HL-60/S4 treated with retinoic acid at 250 ng/mL for 4 days and 3 days (cell line): Measurements from ENCODE around the gene NCKIPSD.

Experiments used
- in situ Hi-C: fragments of 300-500 bp; cut with MboI; formaldehyde crosslinking; loops from 2 replicates; pipeline ENCODE4 v1.7.0; 2022; ENCODE audit warnings: low sequenced_read_pairs

Gene NCKIPSD

DNA sequence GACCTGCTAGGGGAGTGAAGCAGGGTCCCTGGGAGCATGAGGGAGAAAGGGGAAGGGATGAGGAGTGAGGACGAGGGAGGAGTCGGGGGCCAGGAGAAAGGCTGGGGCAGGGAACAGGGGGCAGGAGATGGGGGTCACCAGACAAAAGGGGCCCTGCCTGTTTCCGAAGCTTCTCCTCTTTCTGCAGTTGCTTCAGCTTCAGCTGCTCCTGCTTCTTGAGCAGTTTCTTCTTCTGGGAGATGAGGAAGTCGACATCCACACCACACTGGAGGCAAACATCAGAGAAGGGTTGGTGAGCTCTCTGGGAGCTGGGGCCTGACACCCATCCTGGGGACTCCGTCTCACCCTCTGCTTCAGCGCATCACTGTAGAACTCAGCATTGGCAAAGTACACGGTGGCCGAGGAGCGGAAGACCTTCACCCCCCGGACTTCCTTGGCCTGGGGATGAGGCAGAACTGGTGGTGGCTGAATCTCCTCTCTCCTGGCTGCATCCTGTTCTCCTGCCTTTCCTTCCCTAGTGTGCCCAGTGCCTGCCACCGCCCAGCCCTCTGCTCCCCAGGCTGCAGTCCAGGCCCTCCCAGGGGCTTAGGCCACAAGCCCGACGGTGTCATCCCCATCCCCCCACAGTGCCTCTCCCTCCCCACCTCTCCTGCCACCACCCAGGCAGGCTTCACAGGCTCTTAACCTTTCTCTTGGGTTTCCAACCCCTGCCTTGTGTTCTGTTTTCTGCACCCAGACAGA, 57.3 kb downstream of the NCKIPSD start:
- in situ Hi-C loops = no loop called here

DNA sequence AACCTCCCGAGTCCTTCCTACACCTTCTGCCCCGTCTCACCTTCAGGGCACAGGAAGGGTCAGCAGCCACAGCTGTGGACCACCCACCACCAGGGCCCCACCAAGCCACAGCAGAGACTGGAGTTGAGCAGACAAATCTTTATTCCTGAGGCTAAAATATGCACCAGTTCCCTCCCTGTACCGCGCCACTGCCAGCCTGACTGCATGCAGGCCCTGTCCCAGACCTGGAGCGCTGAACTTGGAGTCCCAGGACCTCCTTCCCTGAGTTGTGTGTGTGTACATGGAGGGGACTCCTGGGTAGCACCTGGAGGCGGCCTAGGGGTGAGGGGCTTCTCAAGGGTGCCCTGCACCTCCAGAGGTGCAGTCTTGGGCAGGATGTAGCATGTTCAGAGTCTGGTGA, 60.1 kb downstream of the NCKIPSD start:
- in situ Hi-C loops = no loop called here

DNA sequence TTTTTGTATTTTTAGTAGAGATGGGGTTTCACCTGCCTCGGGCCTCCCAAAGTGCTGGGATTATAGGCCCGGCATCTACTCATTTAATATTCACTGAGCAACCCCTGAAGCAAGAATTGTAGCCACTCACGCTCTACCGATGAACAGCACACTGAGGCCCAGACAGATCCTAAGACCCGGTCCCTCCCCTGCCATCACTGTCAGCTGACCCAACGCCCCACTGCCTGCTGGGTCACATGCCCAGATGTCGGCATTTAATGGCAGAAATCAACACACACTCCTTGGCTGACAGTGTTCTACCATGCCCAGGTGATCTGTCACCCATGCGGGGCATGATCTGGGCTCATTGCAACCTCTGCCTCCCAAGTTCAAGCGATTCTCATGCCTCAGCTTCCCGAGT, 60.9 kb downstream of the NCKIPSD start:
- in situ Hi-C loops = no loop called here

- in situ Hi-C loops = no loop called here
These were observed 61.7 kb downstream of the NCKIPSD start for GRCh38 chr3:48623851-48624547.
